ENCODE data around the gene IRAK2. TPM values are rescaled to one million over a fixed set of nuclear protein-coding genes. Genes with fewer than 3 reads are reported as not detected.
"Not testable (repeated sequence)": the region's sequence is repeated elsewhere in the genome, so short reads cannot be mapped to it uniquely, and the experiment has no call there.

Gene IRAK2
- total RNA-seq, 1 experiment from 2014 or later, result 4.2 TPM

DNA sequence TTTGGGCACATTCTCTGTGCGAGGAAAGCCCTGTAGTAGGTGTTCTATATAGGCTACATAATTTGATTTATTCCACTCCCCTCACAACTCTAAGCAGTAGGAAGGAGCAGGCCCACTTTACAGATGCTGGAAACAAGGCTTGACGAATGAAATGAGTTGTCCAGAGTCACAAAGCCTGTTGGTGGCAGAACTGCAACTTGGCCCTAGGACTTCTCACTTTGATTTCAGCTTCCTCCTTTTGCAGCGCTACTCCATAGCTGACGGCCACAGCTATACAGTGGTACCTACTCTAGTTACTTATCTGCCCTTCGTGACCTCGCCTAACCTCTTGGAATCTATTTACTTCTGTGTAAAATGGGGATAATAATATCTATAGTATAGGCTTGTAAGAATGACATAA lies 2.5 kb upstream of the IRAK2 start:
- intact Hi-C loops (cut with micrococcal nuclease; ENCODE audit: unreplicated experiment), result loop anchor here (10.0 kb wide), 1 partner anchor 123 kb away; no protein-coding TSS in a partner anchor
- POLR2A ChIA-PET, result interaction anchor here (0.6 kb wide), 1 partner anchor 86 kb away, joined by 5 read pairs; the partner anchor contains the start of gene TATDN2
- DNase-seq, result no peak

DNA sequence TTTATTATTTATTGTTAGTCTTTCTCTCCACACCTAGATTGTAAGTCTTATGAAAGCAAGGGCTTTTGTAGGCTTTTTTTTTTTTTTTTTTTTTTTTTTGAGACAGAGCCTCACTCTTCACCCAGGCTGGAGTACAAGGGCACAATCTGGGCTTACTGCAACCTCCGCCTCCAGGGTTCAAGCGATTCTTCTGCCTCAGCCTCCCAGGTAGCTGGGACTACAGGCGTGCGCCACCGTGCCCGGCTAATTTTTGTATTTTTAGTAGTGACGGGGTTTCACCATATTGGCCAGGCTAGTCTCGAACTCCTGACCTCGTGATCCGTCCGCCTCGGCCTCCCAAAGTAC lies 546 bp upstream of the IRAK2 start:
- POLR2A ChIA-PET, result interaction anchor here (1.0 kb wide), 1 partner anchor 40 kb away, joined by 3 read pairs; no protein-coding TSS in a partner anchor
- H3K36me3 ChIP-seq (ENCODE audit: control insufficient read depth, insufficient read depth, low read length); H3K27ac Mint-ChIP-seq (ENCODE audit: unreplicated experiment); DNase-seq; H3K27me3 ChIP-seq (replicated peaks; ENCODE audit: control insufficient read depth, insufficient read depth, low read length); H3K4me1 Mint-ChIP-seq (ENCODE audit: low read depth, unreplicated experiment); H3K9me3 ChIP-seq; H3K27me3 Mint-ChIP-seq (ENCODE audit: insufficient read depth, unreplicated experiment); H3K9me3 Mint-ChIP-seq (ENCODE audit: unreplicated experiment); H3K4me1 ChIP-seq; BruUV-seq (replicated peaks); CTCF ChIA-PET: not testable (repeated sequence)
- peaks cover 17% of the 10 kb centered on the region for H3K36me3 Mint-ChIP-seq (ENCODE audit: insufficient read depth, unreplicated experiment)
- peak overlapping the region; percentile 89 for H3K4me3 ChIP-seq (ENCODE audit: low read depth, low read length)
- peak overlapping the region; percentile 68 for H3K4me3 Mint-ChIP-seq (ENCODE audit: unreplicated experiment)
- intact Hi-C loops (cut with micrococcal nuclease; ENCODE audit: unreplicated experiment), result loop anchor here (2.0 to 10.0 kb wide), 3 partner anchors 41 to 121 kb away; no protein-coding TSS in a partner anchor

More for the DNA sequence above, 2.5 kb upstream of the IRAK2 start:
- H3K4me1 Mint-ChIP-seq (ENCODE audit: low read depth, unreplicated experiment), result no peaks in the 10 kb centered on the region
- CTCF ChIA-PET, result interaction anchor here (0.6 kb wide), 1 partner anchor 24 kb away, joined by 3 read pairs; no protein-coding TSS in a partner anchor
- no TSS peak for BruUV-seq (replicated peaks)
- H3K27me3 ChIP-seq (replicated peaks; ENCODE audit: control insufficient read depth, insufficient read depth, low read length), result no peaks in the 10 kb centered on the region
- no peaks in the 10 kb centered on the region for H3K9me3 ChIP-seq
- 0 out of 2 replicates have a peak, but pooled peaks cover 4% of the 10 kb centered on the region for H3K4me1 ChIP-seq
- peaks cover 10% of the 10 kb centered on the region for H3K36me3 Mint-ChIP-seq (ENCODE audit: insufficient read depth, unreplicated experiment)
- TF ChIP-seq, protein P1, sequence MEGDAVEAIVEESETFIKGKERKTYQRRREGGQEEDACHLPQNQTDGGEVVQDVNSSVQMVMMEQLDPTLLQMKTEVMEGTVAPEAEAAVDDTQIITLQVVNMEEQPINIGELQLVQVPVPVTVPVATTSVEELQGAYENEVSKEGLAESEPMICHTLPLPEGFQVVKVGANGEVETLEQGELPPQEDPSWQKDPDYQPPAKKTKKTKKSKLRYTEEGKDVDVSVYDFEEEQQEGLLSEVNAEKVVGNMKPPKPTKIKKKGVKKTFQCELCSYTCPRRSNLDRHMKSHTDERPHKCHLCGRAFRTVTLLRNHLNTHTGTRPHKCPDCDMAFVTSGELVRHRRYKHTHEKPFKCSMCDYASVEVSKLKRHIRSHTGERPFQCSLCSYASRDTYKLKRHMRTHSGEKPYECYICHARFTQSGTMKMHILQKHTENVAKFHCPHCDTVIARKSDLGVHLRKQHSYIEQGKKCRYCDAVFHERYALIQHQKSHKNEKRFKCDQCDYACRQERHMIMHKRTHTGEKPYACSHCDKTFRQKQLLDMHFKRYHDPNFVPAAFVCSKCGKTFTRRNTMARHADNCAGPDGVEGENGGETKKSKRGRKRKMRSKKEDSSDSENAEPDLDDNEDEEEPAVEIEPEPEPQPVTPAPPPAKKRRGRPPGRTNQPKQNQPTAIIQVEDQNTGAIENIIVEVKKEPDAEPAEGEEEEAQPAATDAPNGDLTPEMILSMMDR (IDR thresholded peaks at IDR 0.05; ENCODE audit: insufficient read depth in 1 of 2, low read depth in 1 of 2, low read length in 1 of 2, severe bottlenecking in 1 of 2, unreplicated experiment in 1 of 2), result no peak
- H3K36me3 ChIP-seq (ENCODE audit: control insufficient read depth, insufficient read depth, low read length), result no peaks in the 10 kb centered on the region
- H3K4me3 Mint-ChIP-seq (ENCODE audit: unreplicated experiment), result no peak overlapping the region
- no peaks in the 10 kb centered on the region for H3K27me3 Mint-ChIP-seq (ENCODE audit: insufficient read depth, unreplicated experiment)
- no peaks in the 10 kb centered on the region for H3K9me3 Mint-ChIP-seq (ENCODE audit: unreplicated experiment)
- no peak overlapping the region for H3K27ac Mint-ChIP-seq (ENCODE audit: unreplicated experiment)
- no peak overlapping the region for H3K4me3 ChIP-seq (ENCODE audit: low read depth, low read length)

- BruUV-seq (replicated peaks), result TSS peak; percentile 35
- POLR2A ChIA-PET, result interaction anchor here (0.5 kb wide), 1 partner anchor 234 kb away, joined by 4 read pairs; no protein-coding TSS in a partner anchor
- H3K4me3 ChIP-seq (ENCODE audit: low read depth, low read length), result no peak overlapping the region
These were observed 1.5 kb downstream of the IRAK2 start for GRCh38 chr3:10166213-10166604.

More at GRCh38 chr3:10166213-10166604, 1.5 kb downstream of the IRAK2 start:
- H3K9me3 ChIP-seq, result peaks cover 19% of the 10 kb centered on the region
- peaks cover 4% of the 10 kb centered on the region; the same call in 1 of the 2 replicates for H3K4me1 ChIP-seq
- DNase-seq, result no peak
- H3K27me3 ChIP-seq (replicated peaks; ENCODE audit: control insufficient read depth, insufficient read depth, low read length), result no peaks in the 10 kb centered on the region
- H3K9me3 Mint-ChIP-seq (ENCODE audit: unreplicated experiment), result peaks cover 13% of the 10 kb centered on the region
- H3K27me3 Mint-ChIP-seq (ENCODE audit: insufficient read depth, unreplicated experiment), result no peaks in the 10 kb centered on the region
- CTCF ChIA-PET, result interaction anchor here (0.5 to 0.7 kb wide), 2 partner anchors 48 to 57 kb away, joined by 4 to 6 read pairs; no protein-coding TSS in a partner anchor
- no peak overlapping the region for H3K27ac Mint-ChIP-seq (ENCODE audit: unreplicated experiment)
- TF ChIP-seq, protein P1 (IDR thresholded peaks at IDR 0.05; ENCODE audit: insufficient read depth in 1 of 2, low read depth in 1 of 2, low read length in 1 of 2, severe bottlenecking in 1 of 2, unreplicated experiment in 1 of 2), result no peak
- H3K36me3 Mint-ChIP-seq (ENCODE audit: insufficient read depth, unreplicated experiment), result peaks cover 17% of the 10 kb centered on the region
- H3K4me3 Mint-ChIP-seq (ENCODE audit: unreplicated experiment), result peak overlapping the region; percentile 27
- intact Hi-C loops (cut with micrococcal nuclease; ENCODE audit: unreplicated experiment), result loop anchor here (10.0 kb wide), 1 partner anchor 119 kb away; no protein-coding TSS in a partner anchor
- no peaks in the 10 kb centered on the region for H3K36me3 ChIP-seq (ENCODE audit: control insufficient read depth, insufficient read depth, low read length)
- no peaks in the 10 kb centered on the region for H3K4me1 Mint-ChIP-seq (ENCODE audit: low read depth, unreplicated experiment)

All from Caco-2 (cell line).